Inferior parietal cortex (tissue), 1 donor: Measurements from ENCODE around the gene DNAJC3.
"Not testable (repeated sequence)": the region's sequence is repeated elsewhere in the genome, so short reads cannot be mapped to it uniquely, and the experiment has no call there.

ENCODE experiments used
- DNase-seq: peaks from one replicate; pipeline ENCODE4 v3.0.0-alpha.2; 2016; ENCODE audit errors: extremely low spot score

Gene DNAJC3

DNA sequence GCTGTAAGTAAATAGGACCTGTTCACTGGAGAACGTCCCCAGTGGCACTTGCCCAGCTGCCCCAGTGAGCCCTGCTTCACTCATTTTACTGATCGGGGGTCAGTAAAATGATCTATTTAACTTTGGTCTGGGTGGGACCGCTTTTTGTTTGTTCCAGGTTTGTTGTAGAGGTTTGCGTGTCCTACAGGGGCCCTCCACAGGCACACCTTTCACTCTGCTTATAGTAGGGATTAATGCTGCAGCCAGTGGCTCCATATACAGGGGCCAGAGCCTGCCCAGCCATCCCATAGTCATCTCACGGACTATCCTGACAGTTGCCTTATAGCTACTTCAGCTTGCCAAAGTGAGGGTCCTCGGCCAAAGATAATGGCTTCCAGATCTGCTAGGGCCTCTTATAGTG, 104.1 kb downstream of the DNAJC3 start:
- DNase-seq, result no peak

DNA sequence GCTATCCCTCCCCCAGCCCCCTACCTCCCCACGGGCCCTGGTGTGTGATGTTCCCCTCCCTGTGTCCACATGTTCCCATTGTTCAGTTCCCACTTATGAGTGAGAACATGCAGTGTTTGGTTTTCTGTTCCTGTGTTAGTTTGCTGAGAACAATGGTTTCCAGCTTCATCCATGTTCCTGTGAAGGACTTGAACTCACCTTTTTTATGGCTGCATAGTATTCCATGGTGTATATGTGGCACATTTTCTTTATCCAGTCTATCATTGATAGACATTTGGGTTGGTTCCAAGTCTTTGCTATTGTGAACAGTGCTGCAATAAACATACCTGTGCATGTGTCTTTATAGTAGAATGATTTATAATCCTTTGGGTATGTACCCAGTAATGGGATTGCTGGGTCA, 105.0 kb downstream of the DNAJC3 start:
- not testable (repeated sequence) for DNase-seq

DNA sequence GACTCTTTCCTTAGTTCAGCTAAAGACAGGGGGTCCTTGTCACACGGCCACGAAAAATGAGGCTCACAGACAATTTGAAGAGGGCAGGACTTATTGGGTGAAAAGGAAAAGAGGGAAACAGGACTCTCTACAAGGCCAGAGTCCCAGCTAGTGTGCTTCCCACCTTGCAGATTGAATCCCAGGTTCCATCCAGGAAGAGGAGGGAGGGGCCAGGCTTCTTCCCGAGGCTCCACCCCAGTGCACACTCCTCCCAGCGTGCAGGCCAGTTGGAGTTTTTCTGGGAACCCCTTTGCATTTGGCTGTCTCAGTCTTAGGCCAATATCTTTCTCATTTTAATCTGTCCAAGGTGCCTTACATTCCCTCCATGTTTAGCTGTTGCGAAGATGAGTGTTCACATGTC, 106.8 kb downstream of the DNAJC3 start:
- DNase-seq, result no peak

DNA sequence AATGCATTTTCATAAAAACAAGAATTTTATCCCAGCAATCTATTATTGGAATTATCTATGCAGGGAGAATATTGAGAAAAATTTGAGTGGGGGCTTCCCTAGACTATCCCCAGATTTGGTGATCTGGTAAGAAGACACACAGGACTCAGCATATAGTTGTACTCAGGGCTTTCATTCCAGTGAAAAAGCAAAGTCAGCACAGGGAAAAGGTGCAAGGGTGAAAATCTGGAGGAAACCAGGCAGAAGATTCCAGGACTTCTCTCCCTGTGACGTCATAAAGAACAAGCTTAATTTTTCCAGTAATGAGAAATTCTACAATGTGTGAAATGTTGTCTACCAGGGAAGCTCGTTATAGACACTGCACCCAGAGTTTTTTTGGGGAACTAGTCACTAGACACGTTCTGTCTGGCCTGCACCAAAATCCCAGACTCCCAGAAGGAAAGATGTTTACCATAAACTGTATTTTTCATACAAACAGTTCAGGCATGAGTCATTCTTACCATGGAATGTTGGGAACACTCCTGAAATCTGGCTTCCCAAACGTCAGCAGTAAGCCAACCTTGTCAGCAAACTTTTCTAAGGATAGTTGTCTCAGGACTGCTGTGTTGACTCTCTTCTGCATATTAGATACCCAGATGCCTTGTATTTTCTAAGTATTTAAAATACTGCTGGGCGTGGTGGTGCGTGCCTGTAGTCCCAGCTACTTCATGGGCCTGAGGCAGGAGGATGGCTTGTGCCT, 107.4 kb downstream of the DNAJC3 start:
- DNase-seq, result no peak

DNA sequence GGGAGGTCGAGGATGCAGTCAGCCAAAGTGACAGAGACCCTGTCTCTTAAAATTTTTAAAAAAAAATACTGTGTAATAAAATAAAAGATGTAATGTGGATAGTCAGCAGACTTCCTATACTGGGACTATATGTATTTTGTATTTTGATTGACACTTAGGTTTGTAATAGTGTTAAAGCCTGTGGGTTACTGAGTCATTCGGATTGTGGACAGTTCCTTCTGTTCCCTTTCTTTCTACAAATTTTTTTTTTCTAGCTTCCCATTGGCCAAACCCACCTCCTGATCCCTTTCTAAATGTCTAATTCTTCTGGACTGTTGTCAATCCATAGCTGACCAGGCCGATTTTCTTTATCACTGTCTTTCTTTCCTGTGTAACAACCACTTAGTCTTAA, 108.0 kb downstream of the DNAJC3 start:
- DNase-seq, result no peak

DNA sequence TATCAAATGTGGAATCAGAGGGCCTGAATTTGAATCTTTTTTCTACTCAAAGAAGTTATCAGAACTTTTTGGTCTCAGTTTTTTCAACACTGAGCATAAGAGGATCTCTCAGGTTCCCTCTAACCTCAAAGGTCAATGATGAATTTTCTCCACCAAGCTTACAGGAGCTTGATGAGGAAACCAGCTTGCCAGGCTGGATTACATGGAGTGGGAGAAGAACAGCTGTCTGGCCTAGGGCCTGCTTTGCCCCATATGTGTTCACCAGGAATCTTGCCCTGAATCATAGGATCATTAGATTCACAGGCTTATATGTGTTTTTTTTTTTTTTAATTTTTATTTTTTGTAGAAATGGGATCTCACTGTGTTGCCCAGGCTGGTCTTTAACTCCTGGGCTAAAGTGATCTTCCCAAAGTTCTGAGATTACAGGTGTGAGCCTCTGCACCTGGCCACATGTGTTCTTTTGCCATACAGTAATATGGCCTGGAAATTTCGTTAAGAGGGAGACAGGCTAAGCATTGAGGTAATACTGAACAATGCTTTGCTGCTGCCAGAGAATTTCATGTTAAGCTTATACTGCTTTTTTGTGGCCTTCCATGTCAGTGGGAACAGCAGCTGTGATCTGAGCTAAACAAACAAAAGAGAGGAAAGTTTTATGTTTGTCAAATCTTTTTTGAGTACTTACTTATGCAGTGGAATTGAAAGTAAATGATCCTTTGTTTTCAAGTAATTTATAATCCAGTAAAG, 110.6 kb downstream of the DNAJC3 start:
- no peak for DNase-seq

DNA sequence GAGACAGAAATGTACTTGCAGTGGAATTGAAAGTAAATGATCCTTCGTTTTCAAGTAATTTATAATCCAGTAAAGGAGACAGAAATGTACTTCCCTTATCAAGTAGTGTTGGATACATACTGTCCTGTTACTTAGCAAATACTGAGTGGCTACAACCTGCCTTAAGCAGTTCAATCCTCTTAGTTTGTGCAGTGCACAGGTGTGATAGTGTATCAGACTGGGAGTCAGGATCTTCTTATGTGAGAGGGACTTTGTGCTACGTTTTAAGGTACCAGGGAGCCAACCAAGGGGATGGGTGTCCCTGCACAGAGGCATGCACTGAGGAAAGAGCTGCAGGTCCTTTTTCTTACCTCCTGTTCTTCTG, 111.1 kb downstream of the DNAJC3 start:
- DNase-seq, result no peak

DNA sequence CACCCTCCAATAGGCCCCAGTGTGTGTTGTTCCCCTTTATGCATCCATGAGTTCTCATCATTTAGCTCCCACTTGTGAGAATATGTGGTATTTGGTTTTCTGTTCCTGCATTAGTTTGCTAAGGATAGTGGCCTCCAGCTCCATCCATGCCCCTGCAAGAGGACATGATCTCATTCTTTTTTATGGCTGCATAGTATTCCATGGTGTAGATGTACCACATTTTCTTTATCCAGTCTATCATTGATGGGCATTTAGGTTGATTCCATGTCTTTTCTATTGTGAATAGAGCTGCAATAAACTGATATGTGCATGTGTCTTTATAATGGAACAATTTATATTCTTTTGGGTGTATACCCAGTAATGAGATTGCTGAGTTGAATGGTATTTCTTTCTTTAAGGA, 112.4 kb downstream of the DNAJC3 start:
- DNase-seq, result not testable (repeated sequence)

DNA sequence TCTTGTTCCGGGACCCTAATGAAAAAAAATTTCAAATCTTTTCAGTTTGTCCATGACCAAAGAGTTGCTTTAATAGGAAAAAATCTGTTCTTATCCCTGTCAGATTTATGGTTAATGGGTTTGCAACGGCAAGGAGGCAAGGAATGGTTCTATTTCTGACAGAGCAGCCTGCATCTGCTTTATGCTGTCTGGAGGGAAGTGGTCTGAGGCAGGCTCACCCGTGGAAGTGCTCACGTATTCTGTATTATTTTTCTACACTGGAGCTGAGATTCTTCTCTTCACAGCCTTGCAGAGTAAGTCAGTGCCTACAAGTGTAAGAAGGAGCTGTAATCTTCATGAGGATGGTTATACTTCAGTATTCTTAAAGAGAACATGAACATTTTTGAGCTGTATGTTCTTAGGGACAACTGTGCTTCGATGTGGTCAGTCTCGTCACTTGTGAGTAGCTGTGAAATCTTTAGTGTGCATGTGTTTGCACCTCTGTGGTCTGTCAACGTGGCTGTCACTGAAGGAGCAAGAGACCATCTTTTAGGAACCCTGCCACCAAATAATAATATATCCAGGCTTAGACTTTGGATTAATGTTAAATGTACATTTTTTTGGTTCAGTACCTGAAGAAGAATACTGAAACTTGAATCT, 114.3 kb downstream of the DNAJC3 start:
- DNase-seq, result no peak

DNA sequence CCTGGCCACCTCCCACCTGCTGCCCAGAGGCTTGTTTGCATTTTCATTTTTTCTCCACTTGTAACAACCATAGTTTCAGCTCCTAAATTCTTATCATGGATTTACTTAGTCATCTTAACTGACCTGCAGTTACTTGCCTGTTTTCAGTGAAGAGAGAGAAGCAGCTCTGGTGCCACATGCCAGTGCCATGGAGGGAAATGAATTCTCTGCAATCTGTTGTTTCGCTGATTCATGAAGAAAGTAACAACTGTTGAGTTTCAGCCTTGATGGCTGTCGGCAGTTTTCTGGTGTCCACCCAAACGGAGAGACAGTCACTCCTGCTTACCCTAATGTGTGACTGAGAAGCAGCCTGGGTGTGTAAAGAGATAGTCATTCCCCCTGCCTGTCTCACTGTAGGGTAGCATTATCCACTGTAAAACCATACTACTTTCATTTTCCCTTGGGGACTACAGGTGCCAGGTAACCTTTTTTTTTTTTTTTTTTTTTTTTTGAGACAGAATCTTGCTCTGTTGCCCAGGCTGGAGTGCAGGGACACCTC, 116.1 kb downstream of the DNAJC3 start:
- no peak for DNase-seq

DNA sequence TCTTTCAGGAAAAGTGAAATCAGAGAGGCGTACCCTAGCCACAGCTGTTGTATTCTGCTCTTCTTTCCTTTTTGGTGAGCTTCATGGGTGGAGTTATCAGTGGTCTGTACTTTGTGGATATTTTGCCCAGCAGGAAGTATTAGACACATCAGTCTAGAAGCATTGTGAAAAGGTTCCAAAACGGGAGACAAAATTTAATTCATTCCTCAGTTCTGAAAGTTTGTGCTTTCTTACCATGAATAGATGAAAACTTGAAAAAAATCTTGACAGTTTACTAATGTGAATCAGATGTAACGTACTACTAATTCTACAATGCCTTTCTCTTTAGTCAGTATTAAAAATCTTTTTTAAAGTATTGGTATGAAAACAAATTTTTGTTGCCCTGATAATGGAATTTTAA, 116.8 kb downstream of the DNAJC3 start:
- no peak for DNase-seq

DNA sequence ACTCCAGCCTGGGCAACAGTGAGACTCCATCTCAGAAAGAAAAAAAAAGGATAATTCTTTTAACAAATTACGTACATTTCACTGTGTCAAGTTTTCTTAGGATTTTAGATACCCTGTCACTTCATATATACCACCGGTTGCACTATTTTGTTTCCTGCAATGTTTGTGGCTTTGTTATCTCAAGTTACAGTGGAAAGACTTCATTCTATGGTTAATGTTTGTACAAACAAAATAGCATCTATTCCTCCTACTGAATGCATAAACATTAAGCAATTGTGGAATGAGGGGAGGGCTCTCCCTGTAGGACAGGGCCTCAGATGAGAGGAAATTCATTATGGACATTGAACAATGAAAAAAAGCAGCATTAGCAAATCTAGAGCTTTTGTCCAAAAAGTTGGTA, 120.1 kb downstream of the DNAJC3 start:
- DNase-seq, result no peak

DNA sequence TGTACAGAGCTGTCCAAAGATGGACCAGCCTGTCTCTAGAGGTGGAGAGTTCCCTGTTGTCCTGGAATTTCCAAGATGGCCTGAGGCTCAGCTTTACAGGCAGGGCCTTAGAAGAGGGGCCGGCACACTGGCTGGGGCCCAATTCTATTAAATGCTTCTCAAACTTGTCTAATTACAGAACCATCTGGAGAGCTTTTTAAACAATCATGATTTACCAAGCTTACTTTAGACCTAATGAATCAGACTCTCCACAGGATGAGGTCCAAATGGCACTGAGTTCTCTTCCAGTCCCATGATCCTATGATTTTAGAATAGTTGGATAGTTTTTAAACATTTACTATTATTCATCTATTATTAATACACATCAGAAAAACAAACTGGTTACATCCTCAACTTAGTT, 123.5 kb downstream of the DNAJC3 start:
- DNase-seq, result no peak

DNA sequence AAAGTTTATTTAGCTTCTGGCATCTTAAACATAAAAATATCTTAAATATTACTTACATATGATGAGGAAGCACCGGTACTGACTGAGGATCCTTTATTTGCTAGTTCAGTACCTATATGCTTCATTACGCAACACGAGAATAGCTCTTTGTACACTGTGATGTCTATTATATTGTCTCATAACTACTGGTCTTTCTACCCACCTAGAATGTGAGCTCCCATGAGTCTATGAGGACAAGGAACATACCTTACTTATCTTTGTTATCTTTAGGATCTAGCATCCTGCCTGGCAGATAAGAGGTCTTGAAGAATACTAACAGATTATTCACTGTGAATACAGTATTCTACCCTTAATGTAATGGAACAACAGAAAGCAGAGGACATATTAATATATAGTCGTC, 124.9 kb downstream of the DNAJC3 start:
- DNase-seq, result no peak

DNA sequence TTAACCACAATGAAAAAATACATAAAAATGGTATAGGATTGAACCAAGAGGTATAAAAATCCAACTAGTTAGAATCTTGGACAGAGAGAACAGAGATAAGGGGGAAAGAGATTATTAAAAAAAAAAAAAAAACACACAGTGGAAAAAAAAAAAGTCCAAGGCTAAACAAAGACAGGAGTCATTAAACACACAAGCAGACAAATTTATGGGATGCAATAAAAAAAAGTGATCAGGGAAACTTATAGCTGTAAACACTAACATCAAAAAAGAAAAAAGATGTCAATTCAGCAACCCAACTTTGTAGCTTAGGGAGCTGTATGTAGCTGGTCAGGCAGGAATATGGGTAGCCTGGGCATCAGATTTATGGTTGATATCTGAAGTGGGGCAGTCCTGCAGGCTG, 129.0 kb downstream of the DNAJC3 start:
- no peak for DNase-seq

DNA sequence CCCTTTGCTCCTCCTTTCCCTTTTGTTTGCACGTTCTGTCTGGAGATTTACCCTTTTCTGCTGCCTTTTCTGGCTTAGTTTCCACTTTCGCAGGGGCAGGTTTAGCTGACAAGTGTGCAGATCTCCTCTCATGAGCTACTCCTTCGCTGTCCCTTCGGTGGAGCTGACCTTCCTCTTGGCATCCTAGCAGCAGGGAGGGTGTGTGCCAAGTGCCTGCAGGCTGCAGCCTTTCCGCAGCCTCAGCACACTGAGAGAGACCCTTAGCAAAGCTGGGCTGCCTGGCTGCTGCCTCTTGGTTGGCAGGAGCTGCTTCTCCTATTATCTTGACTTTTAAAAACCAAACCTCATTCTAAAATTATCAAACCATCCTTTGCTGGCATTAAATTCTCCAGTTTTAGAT, 132.5 kb downstream of the DNAJC3 start:
- DNase-seq, result no peak

DNA sequence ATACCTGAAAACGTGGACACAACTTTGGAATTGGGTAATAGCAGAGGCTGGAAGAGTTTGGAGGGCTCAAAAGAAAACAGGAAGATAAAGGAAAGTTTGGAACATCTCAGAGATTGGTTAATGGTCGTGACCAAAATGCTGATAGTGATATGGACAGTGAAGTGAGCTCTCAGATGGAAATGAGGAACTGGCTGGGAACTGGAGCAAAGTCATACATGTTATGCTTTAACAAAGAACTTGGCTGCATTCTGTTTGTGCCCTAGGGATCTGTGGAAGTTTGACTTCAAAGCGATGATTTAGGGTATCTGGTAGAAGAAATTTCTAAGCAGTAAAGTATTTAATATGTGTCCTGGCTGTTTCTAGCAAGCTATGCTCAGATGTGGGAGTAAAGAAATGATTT, 136.2 kb downstream of the DNAJC3 start:
- no peak for DNase-seq

DNA sequence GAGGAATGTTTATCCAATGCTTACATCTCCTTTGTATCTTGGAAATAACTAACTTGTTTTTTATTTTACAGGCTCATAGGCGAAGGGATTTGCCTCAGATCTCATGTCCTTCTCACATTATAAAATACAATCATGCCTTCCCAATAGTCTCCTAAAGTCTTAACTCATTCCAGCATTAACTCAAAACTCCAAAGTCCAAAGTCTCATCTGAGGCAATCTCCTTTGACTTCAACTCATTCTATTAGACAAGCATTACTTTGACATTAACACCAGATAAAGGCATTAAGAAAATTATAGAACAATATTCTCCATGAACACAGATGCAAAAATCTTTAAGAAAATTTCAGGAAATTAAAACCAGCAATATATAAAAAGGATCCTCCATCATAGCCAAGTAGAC, 137.6 kb downstream of the DNAJC3 start:
- DNase-seq, result no peak

DNA sequence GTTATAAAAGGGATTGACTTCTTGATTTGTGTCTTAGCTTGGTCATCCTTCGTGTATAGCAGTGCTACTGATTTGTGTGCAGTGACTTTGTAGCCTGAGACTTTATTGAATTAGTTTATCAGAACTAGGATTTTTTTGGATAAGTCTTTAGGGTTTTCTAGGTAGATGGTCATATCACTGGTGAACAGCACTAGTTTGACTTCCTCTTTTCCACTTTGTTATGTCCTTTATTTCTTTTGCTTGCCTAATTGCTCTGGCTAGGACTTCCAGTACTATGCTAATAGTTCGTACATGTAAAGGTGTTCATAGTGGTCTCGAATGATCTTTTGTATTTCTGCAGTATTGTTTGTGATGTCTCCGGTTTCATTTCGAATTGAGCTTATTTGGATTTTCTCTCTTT, 145.4 kb downstream of the DNAJC3 start:
- no peak for DNase-seq

DNA sequence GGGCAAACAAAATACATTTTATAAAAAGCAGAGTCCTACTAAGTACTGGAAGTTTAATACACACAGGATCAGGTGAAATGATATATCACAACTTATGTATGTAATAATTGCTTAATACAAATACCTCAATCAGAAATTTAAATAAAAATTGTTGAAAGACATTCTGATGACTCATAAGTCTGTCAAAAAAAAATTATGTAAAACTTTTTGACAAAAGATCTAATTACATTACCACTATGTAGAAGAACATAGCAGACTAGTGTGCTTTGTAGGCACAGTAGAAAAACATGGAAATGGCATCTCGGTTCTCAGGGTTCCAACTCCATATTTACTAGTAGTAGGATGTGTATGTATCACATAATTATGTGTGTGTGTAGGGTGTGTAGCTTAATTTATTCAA, 156.2 kb downstream of the DNAJC3 start:
- DNase-seq, result no peak

DNA sequence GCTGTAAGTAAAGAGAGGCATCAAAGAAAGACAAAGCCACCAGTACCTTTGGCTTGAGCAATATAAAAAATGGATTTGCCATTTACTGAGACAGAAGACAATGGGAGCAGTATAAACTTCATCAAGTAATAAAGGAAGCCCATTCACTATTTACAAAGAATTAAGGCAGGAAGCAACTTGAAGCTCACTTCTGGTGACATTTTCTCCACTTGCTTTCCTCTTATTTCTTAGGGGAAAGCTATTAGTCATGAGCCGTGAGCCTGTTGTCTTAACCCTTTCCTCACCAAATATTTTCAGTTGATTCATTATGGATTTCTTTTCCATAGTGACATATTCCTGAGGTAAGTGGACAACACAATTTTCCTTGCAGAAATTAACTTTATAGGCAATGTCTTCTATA, 156.8 kb downstream of the DNAJC3 start:
- DNase-seq, result no peak

DNA sequence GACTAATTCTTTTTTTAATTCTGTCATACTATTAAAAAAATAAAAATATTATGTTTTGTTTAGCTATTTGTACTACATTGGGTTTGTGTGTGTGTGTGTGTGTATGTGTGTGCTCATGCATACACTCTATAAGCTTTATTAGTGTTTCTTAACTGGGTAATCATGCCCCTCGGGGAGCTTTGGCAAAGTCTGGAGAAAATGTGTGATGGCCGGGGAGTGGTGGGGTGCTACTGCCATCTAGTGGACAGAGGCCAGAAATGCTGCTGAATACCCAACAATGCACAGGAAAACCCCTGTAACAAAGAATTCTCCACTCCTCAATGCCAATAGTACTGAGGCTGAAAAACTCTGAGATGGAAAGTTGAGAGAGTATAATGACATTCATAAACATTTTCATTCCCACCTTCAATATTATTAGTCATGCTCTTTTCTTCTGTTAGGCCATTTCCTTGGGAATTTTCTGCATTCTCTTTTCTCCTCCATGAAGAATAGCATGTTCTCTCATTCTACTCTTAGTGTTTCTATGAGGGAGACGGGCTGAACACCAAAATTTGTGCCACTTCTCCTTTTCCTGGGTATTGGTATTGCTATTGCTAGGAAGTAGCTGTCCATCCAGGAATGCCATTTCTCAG, 157.3 kb downstream of the DNAJC3 start:
- peak; percentile 86 for DNase-seq
